Thoracic aorta (tissue), 2 donors: ENCODE data around the gene PGGHG. TPM values are rescaled to one million over a fixed set of nuclear protein-coding genes. Genes with fewer than 3 reads are reported as not detected.
A peak's percentile ranks its signal among the peaks of the same experiment; 100 is the strongest.

Experiments used
- ATAC-seq: fragments of 150-250 bp; one replicate; pipeline ENCODE4 v1.8.0; 2017; ENCODE audit warnings: low read depth; ENCODE audit not compliant: insufficient number of reproducible peaks, low FRiP score
- DNase-seq: peaks from one replicate; pipeline ENCODE4 v3.0.0-alpha.2; 2020; ENCODE audit warnings: low spot score
- H3K27ac ChIP-seq, 2 donors: fragments of 200-600 bp; sonication (generic); 1 replicate in 1 of 2; 2 replicates in 1 of 2; pipeline ENCODE4 v1.5.1; 2016; ENCODE audit warnings: mild to moderate bottlenecking in 2 of 2, moderate library complexity in 2 of 2
- H3K27me3 ChIP-seq: fragments of 200-600 bp; sonication (generic); replicated peaks from 2 replicates; pipeline ENCODE4 v1.6.0; 2016; ENCODE audit warnings: mild to moderate bottlenecking; ENCODE audit not compliant: insufficient read depth
- H3K36me3 ChIP-seq: fragments of 200-600 bp; sonication (generic); one replicate; pipeline ENCODE4 v1.5.1; 2016
- H3K4me1 ChIP-seq, 2 donors: fragments of 200-600 bp; sonication (generic); 1 replicate in 1 of 2; 2 replicates in 1 of 2; pipeline versions ENCODE4 v1.5.1 to v1.6.0; 2016; ENCODE audit warnings: low read depth in 2 of 2, mild to moderate bottlenecking in 1 of 2; ENCODE audit not compliant: control insufficient read depth in 1 of 2
- H3K4me3 ChIP-seq: fragments of 200-600 bp; sonication (generic); 2 replicates; pipeline ENCODE4 v1.5.1; 2016; ENCODE audit warnings: mild to moderate bottlenecking
- H3K9me3 ChIP-seq: fragments of 200-600 bp; sonication (generic); 2 replicates; pipeline ENCODE4 v1.5.1; 2016
- total RNA-seq, 2 donors: library from RNA; depleted of rRNA; stranded (reverse); fragments of >200 nt; gene quantifications; one replicate each; pipeline versions ENCODE4 v1.1.0 to v1.2.3, GENCODE V29; 2016
- TF ChIP-seq, protein P1 (sequence below): fragments of 200-600 bp; sonication (generic); IDR thresholded peaks from one replicate; pipeline ENCODE4 v1.5.1; 2019; ENCODE audit warnings: antibody characterized with exemption

The PGGHG gene
- total RNA-seq, 2 donors from 2014 or later, result 54.2 to 68.8 TPM

GRCh38 chr11:276219-276618 is 12.7 kb upstream of the PGGHG start:
- no peak overlapping the region for H3K4me3 ChIP-seq
- TF ChIP-seq, protein P1, sequence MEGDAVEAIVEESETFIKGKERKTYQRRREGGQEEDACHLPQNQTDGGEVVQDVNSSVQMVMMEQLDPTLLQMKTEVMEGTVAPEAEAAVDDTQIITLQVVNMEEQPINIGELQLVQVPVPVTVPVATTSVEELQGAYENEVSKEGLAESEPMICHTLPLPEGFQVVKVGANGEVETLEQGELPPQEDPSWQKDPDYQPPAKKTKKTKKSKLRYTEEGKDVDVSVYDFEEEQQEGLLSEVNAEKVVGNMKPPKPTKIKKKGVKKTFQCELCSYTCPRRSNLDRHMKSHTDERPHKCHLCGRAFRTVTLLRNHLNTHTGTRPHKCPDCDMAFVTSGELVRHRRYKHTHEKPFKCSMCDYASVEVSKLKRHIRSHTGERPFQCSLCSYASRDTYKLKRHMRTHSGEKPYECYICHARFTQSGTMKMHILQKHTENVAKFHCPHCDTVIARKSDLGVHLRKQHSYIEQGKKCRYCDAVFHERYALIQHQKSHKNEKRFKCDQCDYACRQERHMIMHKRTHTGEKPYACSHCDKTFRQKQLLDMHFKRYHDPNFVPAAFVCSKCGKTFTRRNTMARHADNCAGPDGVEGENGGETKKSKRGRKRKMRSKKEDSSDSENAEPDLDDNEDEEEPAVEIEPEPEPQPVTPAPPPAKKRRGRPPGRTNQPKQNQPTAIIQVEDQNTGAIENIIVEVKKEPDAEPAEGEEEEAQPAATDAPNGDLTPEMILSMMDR, result no peak

DNA sequence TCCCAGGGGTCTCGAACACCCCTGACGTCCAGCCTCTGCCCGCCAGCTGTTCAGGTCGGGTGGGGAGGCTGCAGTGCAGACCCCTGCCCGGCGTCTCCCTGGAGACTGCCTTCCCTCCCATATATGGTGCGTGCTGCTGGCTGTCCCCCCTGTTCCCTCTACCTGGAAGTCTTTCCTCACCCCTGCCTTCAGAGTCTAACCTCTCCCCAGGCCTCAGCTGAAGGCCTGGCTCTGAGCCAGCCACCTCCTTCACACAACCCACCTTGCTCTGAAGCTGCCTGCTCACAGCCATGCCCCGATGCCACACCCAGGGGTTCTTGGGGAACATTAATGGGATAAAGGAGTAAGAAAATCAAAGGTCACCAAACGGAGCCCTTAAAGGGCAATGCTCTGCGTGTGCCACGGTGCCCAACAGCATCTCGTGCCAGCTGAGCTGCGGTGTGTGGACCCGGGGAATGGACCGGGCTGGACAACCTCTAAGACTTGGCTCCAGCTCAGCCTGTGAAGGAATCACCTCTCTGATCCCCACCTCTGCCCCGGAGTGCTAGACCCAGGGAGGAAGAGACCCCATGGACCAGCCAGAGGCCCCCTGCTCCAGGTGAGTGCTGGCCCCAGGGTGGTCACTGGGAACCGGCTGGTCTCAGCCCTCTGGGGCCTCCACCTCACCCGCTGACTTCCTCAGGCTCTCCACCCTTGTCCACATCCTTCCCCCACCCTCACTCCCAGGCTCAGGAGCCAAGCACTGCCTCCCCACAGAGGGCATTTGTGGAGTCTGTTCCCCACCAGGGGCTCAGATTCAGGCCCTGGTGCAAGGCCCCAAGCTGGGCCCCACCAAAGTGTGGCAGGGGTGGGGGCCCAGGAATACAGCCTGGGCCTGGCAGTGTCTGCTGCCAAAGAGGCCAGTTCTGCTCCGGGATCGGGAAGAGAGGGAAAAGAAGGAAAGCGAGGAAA is 10.7 kb upstream of the PGGHG start, which contains the start of gene NLRP6:
TSS of gene NLRP6 (plus strand) at position 407 of the 951 bp plus-strand sequence. CDS start at position 570, 163 bp downstream.
- no peaks in the 10 kb centered on the region for H3K9me3 ChIP-seq
- no peaks in the 10 kb centered on the region for H3K36me3 ChIP-seq
- no peak for ATAC-seq
- no peak for DNase-seq
- peaks cover 0 to 27% of the 10 kb centered on the region in 2 donors for H3K4me1 ChIP-seq
- peak within 1 kb of the TSS; percentile 63 for H3K4me3 ChIP-seq
- no peak within 1 kb of the TSS for H3K27ac ChIP-seq
- TF ChIP-seq, protein P1, result no peak
- peaks cover 5% of the 10 kb centered on the region for H3K27me3 ChIP-seq

More at GRCh38 chr11:276219-276618, 12.7 kb upstream of the PGGHG start:
- Histone ChIP-seq H3K4me1 (peaks cover 0 to 22% of the 10 kb centered on the region in 2 donors), H3K27me3 (peaks cover 5% of the 10 kb centered on the region), H3K9me3 (no peaks in the 10 kb centered on the region), H3K27ac (no peak overlapping the region), H3K36me3 (no peaks in the 10 kb centered on the region)
- DNase-seq (no peak), ATAC-seq (no peak)

GRCh38 chr11:279040-279965 is 9.6 kb upstream of the PGGHG start:
- Histone ChIP-seq H3K9me3 (no peaks in the 10 kb centered on the region), H3K27me3 (peaks cover 5% of the 10 kb centered on the region), H3K36me3 (no peaks in the 10 kb centered on the region), H3K4me1 (peaks cover 0 to 27% of the 10 kb centered on the region in 2 donors), H3K4me3 (peak overlapping the region; percentile 63), H3K27ac (no peak overlapping the region)
- DNase-seq (no peak), ATAC-seq (no peak)
- TF ChIP-seq, protein P1, result no peak

- H3K36me3 ChIP-seq, result no peaks in the 10 kb centered on the region
- H3K4me1 ChIP-seq, result peaks cover 0 to 27% of the 10 kb centered on the region in 2 donors
- ATAC-seq (no peak), DNase-seq (no peak)
- H3K27me3 ChIP-seq, result peaks cover 5% of the 10 kb centered on the region
- H3K9me3 ChIP-seq, result no peaks in the 10 kb centered on the region
- H3K4me3 ChIP-seq, result peak overlapping the region; percentile 63
- H3K27ac ChIP-seq, result no peak overlapping the region
- TF ChIP-seq, protein P1, result no peak
Observed at GRCh38 chr11:279966-280705, 8.8 kb upstream of the PGGHG start.
